Left hindlimb (tissue), 1 donor: Measurements from ENCODE around the gene B3GNT3.
A peak's percentile ranks its signal among the peaks of the same experiment; 100 is the strongest.

Source experiments
- DNase-seq: peaks from one replicate; pipeline ENCODE4 v3.0.0-alpha.2; 2018

B3GNT3 gene

DNA sequence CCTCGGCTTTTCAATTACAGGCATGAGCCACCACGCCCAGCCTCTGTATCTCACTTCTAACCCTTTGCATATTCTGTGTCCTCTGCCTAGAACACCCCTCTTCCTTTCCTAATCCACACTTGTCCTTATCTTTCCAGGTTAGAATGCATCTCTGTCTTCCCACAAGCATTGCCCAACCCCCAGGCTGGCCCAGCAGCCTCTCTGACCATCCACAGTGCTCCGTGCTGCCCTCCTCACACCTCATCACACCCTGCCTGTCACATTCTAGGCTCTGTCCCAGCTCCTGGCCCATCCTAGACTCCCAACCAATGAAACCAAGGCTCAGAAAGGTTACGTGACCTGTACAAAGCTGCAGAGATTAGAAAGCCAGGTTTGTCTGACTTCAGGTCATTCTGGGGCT is 41.6 kb downstream of the B3GNT3 start:
- no peak for DNase-seq

DNA sequence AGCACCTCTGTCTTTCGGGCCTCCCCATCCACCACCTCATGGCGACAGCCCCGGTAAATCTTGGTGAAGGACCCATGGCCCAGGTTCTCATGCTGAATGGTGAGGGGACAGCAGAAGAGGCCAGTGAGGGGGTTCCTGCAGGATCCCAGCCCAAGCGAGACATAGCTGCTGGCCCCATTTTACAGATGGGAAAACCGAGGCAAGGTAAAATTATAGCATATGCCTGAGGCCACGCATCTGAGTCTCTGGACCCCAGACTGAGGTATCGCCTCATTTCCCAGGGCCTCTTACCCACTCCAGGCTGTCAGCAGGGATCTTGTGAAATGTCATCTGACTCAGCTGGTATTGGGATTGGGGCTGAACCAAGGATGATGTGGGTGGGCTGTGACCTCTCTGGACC is 43.0 kb downstream of the B3GNT3 start:
- DNase-seq: no peak

DNA sequence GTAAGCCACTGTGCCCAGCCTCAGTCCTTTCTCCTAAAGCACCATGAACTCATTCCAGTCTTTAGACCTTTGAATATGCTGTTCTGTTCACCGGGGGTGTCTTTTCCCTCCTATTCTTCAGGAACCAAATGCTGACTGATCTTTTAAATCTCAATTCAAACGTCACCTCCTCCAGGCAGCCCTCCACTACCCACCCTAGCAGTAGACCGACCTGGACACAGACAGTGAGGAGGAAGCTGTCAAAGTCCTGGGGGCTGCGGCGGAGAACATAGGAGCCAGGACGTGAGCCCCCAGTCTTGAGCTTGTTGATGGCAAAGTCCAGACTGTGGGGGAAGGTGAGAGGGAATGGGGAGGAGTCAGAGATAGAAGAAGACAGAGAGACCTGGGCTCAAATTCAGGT is 45.1 kb downstream of the B3GNT3 start:
- DNase-seq: no peak

DNA sequence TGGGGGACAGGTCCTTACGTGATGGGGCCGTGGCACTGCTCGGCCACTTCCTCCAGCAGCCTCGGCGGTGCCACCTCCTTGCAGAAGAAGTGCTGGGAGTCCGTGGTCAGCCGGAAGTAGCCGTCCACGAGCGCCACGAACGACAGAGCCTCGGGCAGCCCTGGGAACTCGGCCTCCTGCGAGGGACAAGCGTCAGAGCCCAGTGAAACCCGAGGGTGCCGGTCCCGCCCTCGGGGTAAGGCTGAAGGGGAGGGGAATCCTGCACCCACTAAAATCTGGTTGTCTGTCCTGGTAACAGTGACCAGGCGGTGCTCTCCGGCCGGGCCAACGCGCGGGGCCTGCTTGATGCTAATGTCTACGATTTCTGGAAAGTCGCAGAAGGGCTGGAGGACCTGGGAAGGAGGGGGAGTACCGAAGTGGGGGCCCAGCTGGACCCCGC is 46.5 kb downstream of the B3GNT3 start:
- DNase-seq: no peak

DNA sequence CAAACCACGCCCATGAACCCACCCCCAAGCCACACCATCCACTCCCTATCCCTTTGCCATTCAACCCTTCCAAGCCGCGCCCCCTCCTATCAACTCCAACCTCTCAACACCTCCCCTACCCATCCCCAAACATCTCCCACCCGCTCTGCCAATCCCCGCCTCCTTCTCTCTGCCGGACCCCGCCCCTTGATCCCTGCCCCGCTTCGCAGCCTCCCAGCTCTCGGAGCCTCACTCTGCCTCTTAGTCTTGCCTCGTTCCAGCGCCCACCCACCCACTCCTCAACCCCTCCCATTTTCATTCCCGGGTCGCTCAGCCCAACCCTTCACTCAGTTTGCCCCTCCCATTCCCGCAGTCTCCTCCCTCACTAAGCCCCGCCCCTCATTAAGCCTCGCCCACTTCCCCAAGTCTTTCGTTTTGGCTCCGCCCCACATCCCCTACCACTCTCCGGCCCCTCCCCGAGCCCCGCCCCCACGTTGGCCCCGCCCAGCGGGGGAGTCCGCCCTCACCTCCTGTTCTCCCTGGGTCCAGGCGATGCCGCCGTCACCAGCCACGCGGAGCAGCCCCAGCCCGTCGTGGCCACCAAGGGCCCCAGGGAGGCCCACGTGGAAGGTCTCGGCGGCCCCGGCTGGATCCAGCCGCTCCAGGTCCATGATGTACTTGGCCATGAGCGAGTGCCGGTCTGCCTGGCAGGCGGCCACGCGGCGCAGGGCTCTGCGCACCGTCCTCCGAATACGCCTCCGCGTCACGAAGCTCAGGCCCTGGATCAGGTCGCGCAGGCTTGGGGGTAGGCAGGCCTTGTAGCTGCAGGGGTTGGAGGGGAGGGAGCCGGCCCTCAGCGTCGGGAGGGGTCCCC is 47.1 kb downstream of the B3GNT3 start:
- peak; percentile 94 for DNase-seq

DNA sequence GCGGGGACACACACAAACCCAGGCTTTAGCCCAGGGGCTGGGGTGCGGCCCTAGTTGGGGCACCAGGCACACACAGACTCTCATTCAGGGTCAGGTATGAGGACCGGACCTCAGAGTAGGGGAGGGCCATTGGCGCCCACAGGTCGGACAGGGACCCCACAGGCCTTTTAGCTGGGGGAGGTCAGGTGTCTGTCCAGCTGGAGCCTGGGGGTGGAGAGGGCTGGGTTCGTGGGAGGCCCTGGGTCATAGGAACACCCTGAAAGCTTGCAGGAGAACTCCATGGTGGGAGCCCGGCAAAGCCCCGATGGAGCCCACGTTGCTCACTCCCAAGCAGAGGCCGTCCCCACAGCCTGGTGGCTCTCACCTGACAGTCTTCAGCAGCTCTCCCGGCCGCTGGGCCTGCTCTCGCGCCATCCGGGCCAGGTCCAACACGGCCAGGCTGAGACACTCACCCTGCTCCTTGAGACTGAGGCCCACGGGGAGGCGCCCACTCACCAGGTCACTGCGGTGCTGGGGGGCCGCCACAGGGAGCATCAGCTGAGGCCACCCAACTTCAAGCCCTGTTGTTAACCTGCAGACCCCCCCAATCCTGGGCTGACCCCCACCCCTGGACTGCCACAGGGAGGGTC is 47.8 kb downstream of the B3GNT3 start:
- no peak for DNase-seq

DNA sequence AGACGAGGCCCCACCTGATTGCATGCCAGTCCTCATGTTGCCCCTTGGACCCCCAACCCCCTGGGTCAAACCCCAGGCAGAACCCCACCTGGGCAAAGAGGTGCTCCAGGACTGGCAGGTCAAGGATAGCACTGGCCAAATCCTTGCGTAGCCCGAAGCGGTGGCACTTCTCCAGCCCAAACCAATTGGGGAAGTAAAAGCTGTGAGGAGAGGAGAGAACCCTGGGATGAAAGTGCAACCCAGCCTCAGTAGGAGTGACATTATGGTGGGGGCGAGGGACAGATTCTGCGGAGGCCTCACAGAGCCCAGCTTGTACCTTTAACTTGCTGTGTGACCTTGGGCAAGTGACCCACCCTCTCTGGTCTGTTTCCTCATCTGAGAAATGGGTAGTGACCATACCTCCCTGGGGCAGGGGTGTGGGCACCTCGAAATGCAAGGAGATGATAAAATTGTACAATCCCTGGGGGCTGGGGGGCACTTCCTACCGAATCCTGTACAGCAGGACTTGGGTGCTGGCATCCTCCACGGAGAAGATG is 48.4 kb downstream of the B3GNT3 start:
- no peak for DNase-seq

DNA sequence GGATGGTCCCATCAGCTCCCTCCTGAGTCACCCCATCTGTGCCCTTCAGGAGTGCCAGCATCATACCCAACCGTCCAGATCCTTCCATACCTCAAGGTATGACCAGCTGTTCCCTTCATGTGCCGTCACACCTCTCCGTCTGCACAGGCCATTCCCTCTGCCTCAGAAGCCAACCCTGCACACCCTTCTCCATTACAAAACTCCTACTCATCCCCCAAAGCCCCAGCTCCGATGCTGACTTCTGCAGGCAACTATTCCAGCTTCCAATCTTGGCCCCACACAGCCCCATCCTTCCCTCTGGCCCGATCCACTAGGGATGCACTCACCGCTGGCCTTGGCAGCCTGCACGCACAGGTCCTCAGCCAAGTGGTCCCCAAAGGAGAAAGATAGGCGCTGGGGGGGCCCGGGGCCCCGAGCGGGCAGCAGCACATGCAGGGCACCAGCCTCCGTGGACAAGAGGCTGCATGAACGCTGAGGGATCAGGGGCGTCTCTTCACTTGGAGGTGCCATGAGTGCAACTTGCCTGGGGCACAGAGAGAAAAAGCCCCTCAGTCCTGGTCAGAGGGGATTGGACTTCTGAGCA is 49.1 kb downstream of the B3GNT3 start:
- no peak for DNase-seq

DNA sequence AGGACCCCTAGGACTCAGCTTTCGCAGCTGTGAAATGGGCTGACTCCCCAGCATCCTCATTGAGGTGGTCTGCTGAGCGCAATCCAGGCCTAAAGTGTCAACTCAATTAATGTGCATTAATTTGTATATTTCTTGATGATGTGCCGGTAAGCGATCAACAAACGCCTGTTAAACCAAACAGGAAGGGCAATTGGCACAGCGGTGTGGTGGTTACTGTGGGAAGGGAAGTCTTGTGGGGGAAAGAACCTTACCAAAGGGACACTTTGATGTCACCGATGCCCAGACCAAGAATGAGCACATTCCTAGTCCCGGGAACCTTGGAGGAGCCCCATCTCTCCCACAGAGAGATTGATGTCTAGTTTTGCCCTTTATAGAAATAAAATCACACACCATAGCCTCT is 51.2 kb downstream of the B3GNT3 start:
- no peak for DNase-seq

DNA sequence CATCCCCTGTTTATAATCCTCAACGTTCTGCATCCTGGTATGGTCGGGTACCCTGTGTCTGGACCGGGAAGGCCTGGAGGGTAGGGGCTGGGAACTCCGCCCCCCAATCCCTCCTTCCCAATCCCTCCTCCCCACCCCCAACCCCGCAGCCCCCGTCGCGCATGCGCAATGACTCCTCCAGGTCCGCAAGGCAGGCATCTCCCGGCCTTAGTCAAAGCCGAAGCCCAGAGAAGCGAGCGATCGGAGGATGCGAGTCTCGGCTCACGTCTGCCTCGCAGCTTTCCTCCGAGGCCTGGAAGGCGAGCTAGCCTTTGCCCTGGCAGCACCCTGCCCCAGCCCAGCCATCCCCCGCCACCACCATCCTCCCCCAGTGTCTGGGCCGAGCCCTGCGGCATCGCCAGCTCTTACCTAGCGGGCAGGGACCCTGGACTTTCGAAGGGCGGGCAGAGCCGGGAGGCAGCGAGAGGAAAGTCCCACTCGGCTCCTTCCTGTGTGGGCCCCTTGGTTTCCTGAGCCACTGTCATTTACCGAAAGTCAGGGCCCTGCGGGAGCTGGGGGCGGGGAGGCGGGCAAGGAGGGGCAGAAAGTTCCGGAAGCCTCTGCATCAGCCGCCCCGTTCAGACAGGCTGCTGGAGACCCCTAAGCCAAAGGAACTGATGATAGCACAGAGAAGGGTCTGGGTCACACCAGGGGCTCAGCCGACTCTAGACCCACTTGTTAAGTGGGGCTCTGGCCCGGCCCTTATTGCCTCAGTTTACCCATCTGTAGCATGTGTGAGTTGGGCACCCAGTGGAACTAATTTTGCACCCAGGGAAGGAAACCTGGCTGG is 52.8 kb downstream of the B3GNT3 start, which contains the start of gene JAK3:
Gene JAK3, minus strand, starts transcription at position 445 of the 829 bp plus-strand sequence. CDS start 3,565 bp downstream, outside the sequence.
- DNase-seq: peak; percentile 91

DNA sequence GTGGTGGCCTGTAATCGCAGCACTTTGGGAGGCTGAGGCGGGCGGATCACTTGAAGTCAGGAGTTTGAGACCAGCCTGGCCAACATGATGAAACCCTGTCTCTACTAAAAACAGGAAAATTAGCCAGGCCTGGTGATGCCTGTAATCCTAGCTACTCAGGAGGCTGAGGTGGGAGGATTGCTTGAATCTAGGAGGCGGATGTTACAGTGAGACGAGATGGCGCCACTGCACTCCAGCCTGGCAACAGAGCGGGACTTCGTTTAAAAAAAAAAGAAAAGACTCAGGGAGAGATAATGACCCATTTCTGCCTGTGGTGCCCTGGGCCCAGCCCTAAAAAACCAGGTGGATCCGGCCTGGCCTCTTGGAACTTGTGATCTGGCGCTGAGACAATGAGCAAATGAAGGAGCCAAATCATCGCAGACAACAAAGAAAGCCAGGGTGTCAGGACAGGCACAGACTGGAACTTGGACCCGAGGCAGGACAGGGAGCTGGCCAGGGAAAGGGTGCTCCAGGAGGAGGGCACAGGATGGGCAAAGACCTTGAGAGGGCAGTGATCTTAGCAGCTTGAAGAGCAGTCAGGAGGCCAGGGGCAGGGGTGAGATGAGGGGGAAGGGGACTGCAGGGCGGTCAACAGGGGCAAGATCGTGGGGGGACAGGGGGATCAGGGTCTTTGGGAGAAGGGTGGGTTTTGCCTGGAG is 53.8 kb downstream of the B3GNT3 start:
- no peak for DNase-seq

DNA sequence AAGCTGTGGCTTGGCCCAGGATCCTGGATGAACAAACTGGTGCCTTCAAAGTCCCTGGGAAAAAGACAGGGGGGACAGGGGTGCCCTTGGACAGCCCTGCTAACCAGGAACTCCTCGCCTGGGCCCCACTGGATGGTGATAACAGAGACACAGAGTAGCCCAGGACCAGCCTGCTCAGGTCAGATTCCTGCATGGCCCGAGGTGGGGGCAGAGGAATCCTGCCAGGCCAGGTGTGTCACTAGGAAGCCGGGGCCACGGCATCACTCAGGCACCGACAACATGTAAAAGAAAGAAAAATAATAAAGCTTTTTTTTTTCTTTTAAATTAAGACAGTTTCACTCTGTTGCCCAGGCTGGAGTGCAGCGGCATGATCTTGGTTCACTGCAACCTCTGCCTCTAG is 59.1 kb downstream of the B3GNT3 start:
- DNase-seq: no peak

DNA sequence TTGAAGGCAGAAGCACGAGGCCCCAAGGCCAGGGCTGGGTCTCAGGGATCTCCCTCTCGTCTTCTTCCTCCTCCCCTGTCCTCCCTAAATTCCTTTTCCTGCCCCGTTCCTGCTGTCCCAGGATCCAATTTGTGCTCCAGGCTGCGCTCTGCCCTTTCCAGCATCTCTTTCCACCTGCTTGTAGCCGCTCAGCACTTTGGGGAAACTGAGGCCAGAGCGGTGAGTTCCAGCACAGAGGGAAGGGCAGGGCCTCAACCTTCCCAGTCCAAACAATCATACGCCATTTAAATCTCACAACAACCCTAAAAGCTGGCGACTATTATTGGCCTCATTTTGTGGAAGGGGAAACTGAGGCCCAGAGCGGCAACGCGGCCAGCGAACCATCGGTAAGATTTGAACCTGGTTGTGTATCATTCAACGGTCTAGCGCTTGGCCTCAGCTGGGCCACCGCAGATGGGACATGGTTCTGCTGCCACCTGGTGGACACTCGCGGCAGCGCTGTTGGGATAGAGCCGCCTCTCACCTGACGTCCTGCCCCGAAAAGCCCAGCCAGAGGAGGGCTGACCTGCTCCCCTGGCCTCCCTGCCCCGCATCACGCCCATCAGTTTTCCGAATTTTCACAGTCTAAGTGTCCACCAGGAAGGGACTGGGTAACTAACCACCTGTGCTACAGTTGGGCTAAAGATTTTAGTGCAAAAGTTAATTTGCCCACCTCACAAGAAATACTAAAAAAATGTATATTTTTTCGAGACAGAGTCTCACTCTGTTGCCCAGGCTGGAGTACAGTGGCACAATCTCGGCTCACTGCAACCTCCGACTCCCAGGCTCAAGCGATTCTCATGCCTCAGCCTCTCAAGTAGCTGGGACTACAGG is 60.6 kb downstream of the B3GNT3 start:
- peak; percentile 82 for DNase-seq

DNA sequence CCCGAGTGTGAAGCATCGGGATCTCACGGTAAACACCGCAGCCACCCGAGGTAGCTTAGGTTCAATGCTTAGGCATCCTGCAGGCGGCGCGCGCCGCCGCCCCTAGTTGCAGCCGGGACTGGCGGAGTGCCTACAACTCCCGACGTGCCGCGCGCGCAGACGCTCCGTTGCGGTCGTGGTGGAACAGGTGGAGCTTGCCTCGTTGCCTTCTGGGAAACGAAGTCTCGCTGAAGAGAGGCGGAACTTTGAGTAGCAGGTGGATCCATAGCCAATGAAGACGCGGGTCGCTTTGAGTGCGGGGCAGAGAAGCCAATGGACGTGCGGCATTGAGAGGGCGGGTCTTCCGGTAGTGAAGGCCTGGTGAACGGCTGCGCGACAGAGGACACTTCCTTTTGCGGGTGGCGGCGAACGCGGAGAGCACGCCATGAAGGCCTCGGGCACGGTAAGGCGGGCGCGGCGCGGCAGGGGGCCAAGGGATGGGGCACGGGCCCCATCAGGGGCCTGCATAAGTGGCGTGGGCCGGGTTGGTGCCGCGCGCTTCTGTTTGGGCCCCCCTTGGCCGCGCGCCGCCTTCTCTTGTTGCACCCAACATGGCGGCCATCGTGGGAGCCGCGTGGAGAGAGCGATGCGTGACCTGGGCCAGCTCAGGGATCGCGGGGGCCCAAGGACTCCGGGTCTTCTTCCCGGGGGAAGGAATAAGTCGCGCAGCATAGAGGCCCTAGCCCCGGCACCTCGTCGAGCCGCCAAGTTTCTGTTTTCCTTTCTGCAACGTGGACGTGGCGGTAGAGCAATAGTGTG is 64.8 kb downstream of the B3GNT3 start, which contains the start of gene RPL18A:
Gene RPL18A, plus strand, starts transcription at position 378 of the 798 bp plus-strand sequence. Its CDS starts 47 bp downstream, at position 425.
- peak; percentile 99 for DNase-seq

DNA sequence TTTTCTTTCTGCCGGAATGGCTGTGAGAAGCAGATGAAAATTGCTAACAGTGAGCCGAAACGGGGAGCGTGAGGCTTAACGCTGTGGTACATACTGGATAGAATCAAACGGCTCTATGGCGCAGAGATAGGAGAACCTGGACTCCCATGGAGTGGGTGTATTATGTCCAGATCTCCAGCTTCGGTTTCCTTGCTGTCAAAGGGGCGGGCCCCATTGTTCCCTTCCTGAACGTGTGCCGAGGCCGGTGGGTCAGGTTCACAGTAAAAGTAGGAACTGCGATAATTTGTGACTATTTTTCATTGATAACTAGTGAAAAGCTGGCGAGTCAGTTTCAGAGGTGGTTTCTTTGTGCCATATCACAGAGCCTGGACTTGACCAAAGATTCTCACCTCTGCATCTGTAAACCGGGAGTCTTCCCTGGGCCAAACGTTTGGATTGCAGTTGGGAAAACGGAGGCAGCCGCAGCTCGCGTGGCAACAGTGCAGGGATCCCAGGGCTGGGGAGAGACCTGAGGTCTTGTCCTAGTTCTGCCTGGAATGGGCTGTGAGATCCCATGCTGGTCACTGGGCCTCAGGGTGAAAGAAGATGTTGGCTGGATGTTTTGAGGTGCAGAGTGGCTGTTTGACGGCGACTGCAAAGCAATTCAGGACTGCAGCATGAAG is 65.5 kb downstream of the B3GNT3 start:
- no peak for DNase-seq

DNA sequence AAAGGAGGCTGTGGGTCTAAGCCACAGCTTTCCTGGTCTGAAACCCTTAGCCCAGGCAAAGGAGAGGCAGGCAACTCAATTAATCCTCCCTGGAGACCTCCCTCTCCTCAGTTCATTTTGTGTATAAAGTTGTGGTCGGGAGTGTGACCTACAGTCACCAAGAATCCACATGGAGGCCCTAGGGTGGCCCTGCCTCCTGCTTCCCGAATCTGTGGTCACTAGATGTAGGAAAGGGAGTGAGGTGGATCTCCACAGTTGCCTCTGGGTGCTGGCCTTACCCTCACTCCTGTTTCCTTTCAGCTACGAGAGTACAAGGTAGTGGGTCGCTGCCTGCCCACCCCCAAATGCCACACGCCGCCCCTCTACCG is 66.0 kb downstream of the B3GNT3 start:
- DNase-seq: no peak

DNA sequence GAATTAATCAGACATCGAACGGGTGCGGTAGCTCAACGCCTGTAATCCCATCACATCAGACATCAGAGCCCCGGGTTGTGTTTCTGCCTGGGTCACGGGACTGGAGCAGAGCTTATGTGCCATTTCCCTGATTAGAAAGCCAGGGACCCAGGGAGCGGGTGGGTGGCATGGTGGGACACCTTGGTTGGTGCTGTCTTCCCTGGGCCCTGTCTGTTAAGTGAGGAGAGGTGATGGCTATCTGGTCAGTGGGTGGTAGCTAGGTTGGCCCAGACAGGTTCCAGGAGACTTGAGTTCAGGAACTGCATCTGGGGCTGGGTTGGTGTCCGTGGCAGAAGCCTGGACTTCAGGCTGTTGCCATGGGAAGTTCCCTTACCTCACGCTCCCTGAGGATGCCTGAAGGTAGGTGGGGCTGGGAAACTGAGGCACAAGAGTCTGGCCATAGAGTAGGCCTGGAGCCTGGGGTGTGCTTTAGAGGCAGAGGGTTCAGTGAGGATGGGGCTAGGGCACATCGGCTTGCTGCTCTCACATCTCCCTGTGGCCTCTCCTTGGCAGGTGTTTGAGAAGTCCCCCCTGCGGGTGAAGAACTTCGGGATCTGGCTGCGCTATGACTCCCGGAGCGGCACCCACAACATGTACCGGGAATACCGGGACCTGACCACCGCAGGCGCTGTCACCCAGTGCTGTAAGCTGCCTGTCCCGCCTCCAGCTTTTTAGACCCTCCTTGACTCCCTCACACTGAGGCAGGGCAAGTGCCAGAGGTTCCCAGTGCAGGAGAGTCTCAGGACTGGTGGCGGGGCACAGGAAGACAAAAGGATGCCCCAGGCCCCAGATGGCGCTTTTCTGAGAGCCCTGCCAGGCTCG is 66.8 kb downstream of the B3GNT3 start:
- DNase-seq: no peak

DNA sequence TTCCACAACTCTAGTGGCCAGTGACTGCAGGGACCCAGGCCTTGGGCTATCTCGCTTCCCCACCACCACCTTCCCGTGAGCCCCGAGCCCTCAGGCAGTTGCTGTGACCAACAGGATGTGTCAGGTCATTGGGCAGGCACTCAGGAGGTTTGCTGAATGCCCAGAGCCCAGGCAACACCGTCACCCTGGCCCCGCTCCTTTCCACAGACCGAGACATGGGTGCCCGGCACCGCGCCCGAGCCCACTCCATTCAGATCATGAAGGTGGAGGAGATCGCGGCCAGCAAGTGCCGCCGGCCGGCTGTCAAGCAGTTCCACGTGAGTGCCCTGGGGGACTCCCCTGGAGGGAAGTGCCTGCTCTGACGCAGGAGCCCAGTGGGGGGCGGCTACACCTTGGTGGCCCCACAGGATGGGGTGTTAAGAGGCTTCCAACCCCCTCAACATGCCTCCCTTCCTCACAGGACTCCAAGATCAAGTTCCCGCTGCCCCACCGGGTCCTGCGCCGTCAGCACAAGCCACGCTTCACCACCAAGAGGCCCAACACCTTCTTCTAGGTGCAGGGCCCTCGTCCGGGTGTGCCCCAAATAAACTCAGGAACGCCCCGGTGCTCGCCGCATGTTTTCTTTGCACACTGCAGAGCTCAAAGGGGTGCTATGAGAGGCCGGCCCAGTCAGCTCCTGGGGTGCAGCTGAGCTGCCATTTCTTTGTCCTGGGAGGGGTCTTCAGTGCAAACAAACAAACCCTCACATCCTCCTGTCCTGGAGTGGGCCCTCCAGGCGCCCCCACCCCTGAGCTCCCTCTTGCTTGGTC is 68.0 kb downstream of the B3GNT3 start:
- DNase-seq: no peak
